Natural killer cell treated with Interleukin-12 subunit alpha and Interleukin-12 subunit beta and Interleukin-15 and Interleukin-18, amount 100 ng/mL, for 72 hours (primary cell): Measurements from ENCODE around the gene APLF. TPM values are rescaled to one million over a fixed set of nuclear protein-coding genes. Genes with fewer than 3 reads are reported as not detected.

Source experiments
- ATAC-seq, 2 donors: fragments of 150-1000 bp; cut with Tn5 transposase in 1 of 2; sonication (Bioruptor Pico), chemical (Tn5 transposase) in 1 of 2; 2 replicates each; pipeline ENCODE4 v1.10.0; 2021
- DNase-seq: peaks from one replicate; pipeline ENCODE4 v3.0.0; 2022; ENCODE audit warnings: low spot score
- H3K27ac Mint-ChIP-seq, 2 donors: 1 replicate in 1 of 2; 2 replicates in 1 of 2; pipeline ENCODE4 v1.8.0; 2022; ENCODE audit warnings: mixed read lengths in 2 of 2, mild to moderate bottlenecking in 1 of 2, moderate library complexity in 1 of 2
- H3K27me3 Mint-ChIP-seq, 2 donors: 1 replicate in 1 of 2; 2 replicates in 1 of 2; pipeline ENCODE4 v1.8.0; 2022; ENCODE audit warnings: mixed read lengths in 2 of 2
- H3K36me3 Mint-ChIP-seq: one replicate; pipeline ENCODE4 v1.8.0; 2022; ENCODE audit warnings: mixed read lengths
- H3K4me1 Mint-ChIP-seq, 2 donors: 1 replicate in 1 of 2; 2 replicates in 1 of 2; pipeline ENCODE4 v1.8.0; 2022; ENCODE audit warnings: low read depth in 2 of 2, mixed read lengths in 2 of 2, mild to moderate bottlenecking in 1 of 2
- H3K4me3 Mint-ChIP-seq: one replicate; pipeline ENCODE4 v1.8.0; 2022; ENCODE audit warnings: mixed read lengths
- H3K9me3 Mint-ChIP-seq: 2 replicates; pipeline ENCODE4 v1.8.0; 2022; ENCODE audit warnings: mixed read lengths
- total RNA-seq, 2 donors: library from RNA; stranded (reverse); gene quantifications; one replicate each; pipeline ENCODE4 v1.2.3, GENCODE V29; 2022

Gene APLF
- 1 to 10 TPM; 2.0 to 3.2 TPM for total RNA-seq

GRCh38 chr2:68467077-68467960 is at the start of gene APLF, which contains the start of gene FBXO48:
TSS of gene APLF (plus strand) at chr2:68467585. CDS start at chr2:68467732, 147 bp downstream.
TSS of gene FBXO48 (minus strand) at chr2:68467294. CDS start at chr2:68465145, 2,149 bp downstream.
- Mint-ChIP-seq H3K27ac (peak within 1 kb of the TSS; percentile 88 to 97), H3K4me3 (peak within 1 kb of the TSS; percentile 99), H3K9me3 (no peaks in the 10 kb centered on the region), H3K27me3 (peaks cover 0 to 3% of the 10 kb centered on the region in 2 donors), H3K36me3 (no peaks in the 10 kb centered on the region), H3K4me1 (peaks cover 25 to 32% of the 10 kb centered on the region in 2 donors)
- peak; percentile 95 to 96 for ATAC-seq
- peak; percentile 98 for DNase-seq

GRCh38 chr2:68417926-68418325 is 49.5 kb upstream of the APLF start:
- peak; percentile 70 to 74 for ATAC-seq
- H3K36me3 Mint-ChIP-seq = peaks cover 5% of the 10 kb centered on the region
- H3K4me1 Mint-ChIP-seq = peaks cover 60 to 69% of the 10 kb centered on the region in 2 donors
- DNase-seq = no peak
- H3K27ac Mint-ChIP-seq = peak overlapping the region; percentile 74 to 93
- H3K4me3 Mint-ChIP-seq = peak overlapping the region; percentile 64
- no peaks in the 10 kb centered on the region for H3K27me3 Mint-ChIP-seq
- peaks cover 5% of the 10 kb centered on the region for H3K9me3 Mint-ChIP-seq

- Mint-ChIP-seq H3K36me3 (peaks cover 5% of the 10 kb centered on the region), H3K4me1 (peaks cover 59 to 66% of the 10 kb centered on the region in 2 donors), H3K4me3 (peak overlapping the region; percentile 64), H3K27ac (peak overlapping the region; percentile 74 to 93), H3K27me3 (no peaks in the 10 kb centered on the region), H3K9me3 (peaks cover 5% of the 10 kb centered on the region)
- ATAC-seq = no peak
- DNase-seq = no peak
These were observed 49.0 kb upstream of the APLF start for GRCh38 chr2:68418419-68418818.

GRCh38 chr2:68418855-68419254 is 48.5 kb upstream of the APLF start:
- Mint-ChIP-seq H3K9me3 (peaks cover 5% of the 10 kb centered on the region), H3K27ac (peak overlapping the region; percentile 74 to 93), H3K4me1 (peaks cover 56 to 62% of the 10 kb centered on the region in 2 donors), H3K36me3 (peaks cover 5% of the 10 kb centered on the region), H3K27me3 (no peaks in the 10 kb centered on the region), H3K4me3 (no peak overlapping the region)
- ATAC-seq (peak in 1 of 2 donors; percentile 34), DNase-seq (no peak)

- peaks cover 56 to 58% of the 10 kb centered on the region in 2 donors for H3K4me1 Mint-ChIP-seq
- H3K9me3 Mint-ChIP-seq = peaks cover 5% of the 10 kb centered on the region
These were observed 47.0 kb upstream of the APLF start for GRCh38 chr2:68420254-68420910.

GRCh38 chr2:68423966-68424650 is 43.3 kb upstream of the APLF start:
- ATAC-seq (peak; percentile 90), DNase-seq (peak; percentile 67)
- Mint-ChIP-seq H3K36me3 (peaks cover 5% of the 10 kb centered on the region), H3K4me1 (peaks cover 43 to 48% of the 10 kb centered on the region in 2 donors), H3K4me3 (no peak overlapping the region), H3K27ac (no peak overlapping the region), H3K27me3 (no peaks in the 10 kb centered on the region), H3K9me3 (peaks cover 5% of the 10 kb centered on the region)

More at GRCh38 chr2:68420254-68420910, 47.0 kb upstream of the APLF start:
- Mint-ChIP-seq H3K27ac (peak overlapping the region; percentile 50 to 93), H3K27me3 (no peaks in the 10 kb centered on the region), H3K36me3 (peaks cover 5% of the 10 kb centered on the region), H3K4me3 (peak overlapping the region; percentile 10)
- ATAC-seq (no peak), DNase-seq (no peak)

GRCh38 chr2:68425503-68425902 is 41.9 kb upstream of the APLF start:
- Mint-ChIP-seq H3K36me3 (peaks cover 5% of the 10 kb centered on the region), H3K9me3 (peaks cover 5% of the 10 kb centered on the region), H3K27ac (no peak overlapping the region), H3K4me3 (no peak overlapping the region), H3K27me3 (no peaks in the 10 kb centered on the region), H3K4me1 (peaks cover 40 to 44% of the 10 kb centered on the region in 2 donors)
- DNase-seq (no peak), ATAC-seq (no peak)

- Mint-ChIP-seq H3K36me3 (peaks cover 5% of the 10 kb centered on the region), H3K4me3 (no peak overlapping the region), H3K4me1 (peaks cover 31 to 34% of the 10 kb centered on the region in 2 donors), H3K27ac (peak overlapping the region in 1 of 2 donors; percentile 83), H3K27me3 (no peaks in the 10 kb centered on the region), H3K9me3 (peaks cover 5% of the 10 kb centered on the region)
- ATAC-seq = no peak
- DNase-seq = no peak
These were observed 40.9 kb upstream of the APLF start for GRCh38 chr2:68426446-68426845.

- ATAC-seq (peak; percentile 64 to 76), DNase-seq (peak; percentile 71)
- peak overlapping the region in 1 of 2 donors; percentile 83 for H3K27ac Mint-ChIP-seq
- H3K36me3 Mint-ChIP-seq = peaks cover under 1% of the 10 kb centered on the region
- H3K9me3 Mint-ChIP-seq = peaks cover under 1% of the 10 kb centered on the region
- H3K27me3 Mint-ChIP-seq = no peaks in the 10 kb centered on the region
- peak overlapping the region; percentile 73 for H3K4me3 Mint-ChIP-seq
- H3K4me1 Mint-ChIP-seq = peaks cover 26 to 29% of the 10 kb centered on the region in 2 donors
These were observed 40.4 kb upstream of the APLF start for GRCh38 chr2:68426848-68427579.

GRCh38 chr2:68428126-68428525 is 39.3 kb upstream of the APLF start:
- ATAC-seq (no peak), DNase-seq (no peak)
- H3K9me3 Mint-ChIP-seq = no peaks in the 10 kb centered on the region
- H3K27me3 Mint-ChIP-seq = no peaks in the 10 kb centered on the region
- peaks cover 29 to 35% of the 10 kb centered on the region in 2 donors for H3K4me1 Mint-ChIP-seq
- peak overlapping the region in 1 of 2 donors; percentile 52 for H3K27ac Mint-ChIP-seq
- H3K36me3 Mint-ChIP-seq = no peaks in the 10 kb centered on the region
- peak overlapping the region; percentile 54 for H3K4me3 Mint-ChIP-seq

- DNase-seq = no peak
- Mint-ChIP-seq H3K9me3 (no peaks in the 10 kb centered on the region), H3K27ac (peak overlapping the region in 1 of 2 donors; percentile 52), H3K27me3 (no peaks in the 10 kb centered on the region), H3K4me1 (peaks cover 29 to 35% of the 10 kb centered on the region in 2 donors), H3K4me3 (no peak overlapping the region), H3K36me3 (no peaks in the 10 kb centered on the region)
- ATAC-seq = no peak
These were observed 38.6 kb upstream of the APLF start for GRCh38 chr2:68428746-68429145.

- Mint-ChIP-seq H3K27ac (peak overlapping the region; percentile 35 to 52), H3K4me1 (peaks cover 29 to 35% of the 10 kb centered on the region in 2 donors), H3K4me3 (no peak overlapping the region), H3K36me3 (no peaks in the 10 kb centered on the region), H3K9me3 (no peaks in the 10 kb centered on the region), H3K27me3 (no peaks in the 10 kb centered on the region)
- ATAC-seq (no peak), DNase-seq (no peak)
These were observed 38.0 kb upstream of the APLF start for GRCh38 chr2:68429311-68429826.
